HEK293 (cell line): Measurements from ENCODE around the gene KLHDC8B.
A peak's percentile ranks its signal among the peaks of the same experiment; 100 is the strongest.

Source experiments
- EGR2 ChIP-seq: fragments of 450-650 bp; formaldehyde crosslinking; IDR thresholded peaks from 2 replicates; pipeline ENCODE4 v1.5.1; 2016; ENCODE audit warnings: low read depth, missing biosample characterization, missing genetic modification characterization
- ELK4 ChIP-seq: IDR thresholded peaks from 2 replicates; pipeline ENCODE4 v1.6.1; 2011; ENCODE audit warnings: mild to moderate bottlenecking, low read depth, low read length, borderline replicate concordance
- GLIS1 ChIP-seq: fragments of 450-650 bp; formaldehyde crosslinking; IDR thresholded peaks from 2 replicates; pipeline ENCODE4 v1.5.1; 2016; ENCODE audit warnings: missing biosample characterization, missing genetic modification characterization
- INSM2 ChIP-seq: fragments of 450-650 bp; formaldehyde crosslinking; IDR thresholded peaks from 2 replicates; pipeline ENCODE4 v1.5.1; 2016; ENCODE audit warnings: missing biosample characterization, missing genetic modification characterization
- KLF9 ChIP-seq: fragments of 450-650 bp; formaldehyde crosslinking; IDR thresholded peaks from 2 replicates; pipeline ENCODE4 v1.5.1; 2016; ENCODE audit warnings: missing biosample characterization, missing genetic modification characterization, low read depth
- PRDM6 ChIP-seq: fragments of 450-650 bp; formaldehyde crosslinking; IDR thresholded peaks from 2 replicates; pipeline ENCODE4 v1.5.1; 2017; ENCODE audit warnings: missing biosample characterization, missing genetic modification characterization
- SALL2 ChIP-seq: fragments of 450-650 bp; formaldehyde crosslinking; IDR thresholded peaks from 2 replicates; pipeline ENCODE4 v1.5.0; 2017; ENCODE audit warnings: missing biosample characterization, mild to moderate bottlenecking, missing genetic modification characterization, borderline replicate concordance
- SCRT1 ChIP-seq: fragments of 450-650 bp; formaldehyde crosslinking; IDR thresholded peaks from 2 replicates; pipeline ENCODE4 v1.5.1; 2016; ENCODE audit warnings: missing biosample characterization, missing genetic modification characterization, borderline replicate concordance
- SP2 ChIP-seq: fragments of 450-650 bp; formaldehyde crosslinking; IDR thresholded peaks from 2 replicates; pipeline ENCODE4 v1.5.1; 2016; ENCODE audit warnings: missing biosample characterization, missing genetic modification characterization
- YY2 ChIP-seq: fragments of 450-650 bp; formaldehyde crosslinking; IDR thresholded peaks from 2 replicates; pipeline ENCODE4 v1.5.1; 2016; ENCODE audit warnings: missing biosample characterization, missing genetic modification characterization
- ZBTB44 ChIP-seq: fragments of 450-650 bp; IDR thresholded peaks from 2 replicates; pipeline ENCODE4 v1.5.1; 2018; ENCODE audit warnings: missing biosample characterization, mild to moderate bottlenecking, missing genetic modification characterization
- ZBTB6 ChIP-seq: fragments of 450-650 bp; formaldehyde crosslinking; IDR thresholded peaks from 2 replicates; pipeline ENCODE4 v1.5.1; 2017; ENCODE audit warnings: missing biosample characterization, missing genetic modification characterization
- ZBTB7A ChIP-seq: fragments of 450-650 bp; formaldehyde crosslinking; IDR thresholded peaks from 2 replicates; pipeline ENCODE4 v1.5.1; 2016; ENCODE audit warnings: low read depth, missing biosample characterization, missing genetic modification characterization
- ZFP37 ChIP-seq: fragments of 450-650 bp; formaldehyde crosslinking; IDR thresholded peaks from 2 replicates; pipeline ENCODE4 v1.5.1; 2016; ENCODE audit warnings: missing biosample characterization, missing genetic modification characterization
- ZNF146 ChIP-seq: fragments of 450-650 bp; formaldehyde crosslinking; IDR thresholded peaks from 2 replicates; pipeline ENCODE4 v1.5.1; 2016; ENCODE audit warnings: missing biosample characterization, missing genetic modification characterization
- ZNF24 ChIP-seq: fragments of 450-650 bp; formaldehyde crosslinking; IDR thresholded peaks from 2 replicates; pipeline ENCODE4 v1.5.1; 2016; ENCODE audit warnings: missing biosample characterization, missing genetic modification characterization
- ZNF280C ChIP-seq: fragments of 450-650 bp; formaldehyde crosslinking; IDR thresholded peaks from 2 replicates; pipeline ENCODE4 v1.5.1; 2016; ENCODE audit warnings: missing biosample characterization, missing genetic modification characterization
- ZNF324 ChIP-seq: fragments of 450-650 bp; formaldehyde crosslinking; IDR thresholded peaks from 2 replicates; pipeline ENCODE4 v1.5.1; 2016; ENCODE audit warnings: missing biosample characterization, missing genetic modification characterization
- ZNF362 ChIP-seq: fragments of 450-650 bp; formaldehyde crosslinking; IDR thresholded peaks from 2 replicates; pipeline ENCODE4 v1.5.1; 2016; ENCODE audit warnings: missing biosample characterization, missing genetic modification characterization
- ZNF510 ChIP-seq: fragments of 450-650 bp; formaldehyde crosslinking; IDR thresholded peaks from 2 replicates; pipeline ENCODE4 v1.5.1; 2018; ENCODE audit warnings: mild to moderate bottlenecking, missing genetic modification characterization, missing biosample characterization; ENCODE audit not compliant: insufficient replicate concordance
- ZNF544 ChIP-seq: fragments of 450-650 bp; formaldehyde crosslinking; IDR thresholded peaks from 2 replicates; pipeline ENCODE4 v1.5.0; 2017; ENCODE audit warnings: missing biosample characterization, missing genetic modification characterization
- ZNF560 ChIP-seq: fragments of 450-650 bp; formaldehyde crosslinking; IDR thresholded peaks from 2 replicates; pipeline ENCODE4 v1.5.1; 2017; ENCODE audit warnings: missing biosample characterization, missing genetic modification characterization, borderline replicate concordance
- ZNF654 ChIP-seq: fragments of 450-650 bp; formaldehyde crosslinking; IDR thresholded peaks from 2 replicates; pipeline ENCODE4 v1.5.1; 2016; ENCODE audit warnings: low read depth, missing biosample characterization, missing genetic modification characterization
- ZNF664 ChIP-seq: fragments of 450-650 bp; formaldehyde crosslinking; IDR thresholded peaks from 2 replicates; pipeline ENCODE4 v1.5.1; 2016; ENCODE audit warnings: missing biosample characterization, missing genetic modification characterization
- ZNF76 ChIP-seq: fragments of 450-650 bp; formaldehyde crosslinking; IDR thresholded peaks from 2 replicates; pipeline ENCODE4; 2016; ENCODE audit warnings: low read depth, missing biosample characterization, missing genetic modification characterization, borderline replicate concordance
- ZNF837 ChIP-seq: fragments of 450-650 bp; formaldehyde crosslinking; IDR thresholded peaks from 2 replicates; pipeline ENCODE4 v1.5.1; 2016; ENCODE audit warnings: missing biosample characterization, missing genetic modification characterization

Gene KLHDC8B

GRCh38 chr3:49165771-49166751 lies 5.3 kb upstream of the KLHDC8B start, which contains the start of gene CCDC71 (continued):
- TF ChIP-seq ZNF280C (tag by site-specific recombination), result no peak
- TF ChIP-seq PRDM6 (tag by site-specific recombination), result no peak
- TF ChIP-seq ZNF837 (tag by site-specific recombination), result no peak
- no peak for TF ChIP-seq SALL2 (tag by site-specific recombination)
- no peak for TF ChIP-seq GLIS1 (tag by site-specific recombination)
- no peak for TF ChIP-seq ZNF664
- peak; percentile 61; the same call in 1 of the 2 replicates for TF ChIP-seq ZBTB7A (tag by site-specific recombination)
- TF ChIP-seq ELK4, result peak; percentile 31; the same call in 1 of the 2 replicates
- TF ChIP-seq INSM2, result no peak
- peak; percentile 57; the same call in 1 of the 2 replicates for TF ChIP-seq ZNF76
- TF ChIP-seq ZNF560 (tag by site-specific recombination), result no peak
- TF ChIP-seq SP2, result peak; percentile 84
- no peak for TF ChIP-seq ZBTB44
- 0 out of 2 replicates have a peak, but pooled peaks have one; percentile 54 for TF ChIP-seq YY2 (tag by site-specific recombination)
- 0 out of 2 replicates have a peak, but pooled peaks have one; percentile 33 for TF ChIP-seq KLF9 (tag by site-specific recombination)
- 0 out of 2 replicates have a peak, but pooled peaks have one; percentile 19 for TF ChIP-seq ZNF24 (tag by site-specific recombination)
- TF ChIP-seq ZNF510 (tag by site-specific recombination), result no peak
- TF ChIP-seq ZNF146 (tag by site-specific recombination), result no peak
- TF ChIP-seq ZNF324 (tag by site-specific recombination), result peak; percentile 79; the same call in 1 of the 2 replicates
- TF ChIP-seq ZNF654 (tag by site-specific recombination), result no peak
- TF ChIP-seq EGR2 (tag by site-specific recombination), result peak; percentile 42; the same call in 1 of the 2 replicates
- no peak for TF ChIP-seq ZFP37
- TF ChIP-seq ZNF544, result no peak
- no peak for TF ChIP-seq ZBTB6 (tag by site-specific recombination)
- no peak for TF ChIP-seq ZNF362 (tag by site-specific recombination)
- no peak for TF ChIP-seq SCRT1 (tag by site-specific recombination)
